ENCODE results near the gene PRDM16.

The PRDM16 gene

DNA sequence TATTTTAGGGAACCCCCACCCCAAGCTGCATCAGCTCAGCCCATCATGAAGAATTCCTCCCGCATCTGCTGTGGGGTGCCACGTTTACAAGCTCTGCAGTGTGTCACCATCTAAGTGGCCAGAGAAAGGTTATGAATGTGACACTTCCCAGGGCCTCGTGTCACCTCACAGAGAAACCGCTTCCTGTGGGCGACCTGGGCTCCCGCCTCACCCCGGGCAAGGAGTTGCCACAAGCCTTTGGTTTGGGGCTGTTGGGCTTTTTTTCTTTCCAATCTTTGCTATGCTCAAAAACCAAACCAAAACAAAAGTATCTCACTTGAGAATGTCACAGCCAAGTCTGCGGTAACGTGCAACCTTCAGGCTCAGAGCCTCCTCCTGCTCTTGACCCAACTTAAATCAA is 303.3 kb downstream of the PRDM16 start:
- ChIA-PET CTCF (no interaction called here), POLR2A (no interaction called here)
- no peak overlapping the region for H3K27ac ChIP-seq (ENCODE audit: extremely low read depth, low read depth, low read length)
- no peak for TF ChIP-seq ZFP69B (tag by site-specific recombination; IDR thresholded peaks at IDR 0.05)
- TF ChIP-seq, protein P1, sequence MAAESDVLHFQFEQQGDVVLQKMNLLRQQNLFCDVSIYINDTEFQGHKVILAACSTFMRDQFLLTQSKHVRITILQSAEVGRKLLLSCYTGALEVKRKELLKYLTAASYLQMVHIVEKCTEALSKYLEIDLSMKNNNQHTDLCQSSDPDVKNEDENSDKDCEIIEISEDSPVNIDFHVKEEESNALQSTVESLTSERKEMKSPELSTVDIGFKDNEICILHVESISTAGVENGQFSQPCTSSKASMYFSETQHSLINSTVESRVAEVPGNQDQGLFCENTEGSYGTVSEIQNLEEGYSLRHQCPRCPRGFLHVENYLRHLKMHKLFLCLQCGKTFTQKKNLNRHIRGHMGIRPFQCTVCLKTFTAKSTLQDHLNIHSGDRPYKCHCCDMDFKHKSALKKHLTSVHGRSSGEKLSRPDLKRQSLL (tag by site-specific recombination; IDR thresholded peaks at IDR 0.05) = no peak
- no peak for TF ChIP-seq ZNF19 (tag by site-specific recombination; IDR thresholded peaks at IDR 0.05; ENCODE audit: low read depth)
- no peak for TF ChIP-seq ZNF140 (tag by site-specific recombination; IDR thresholded peaks at IDR 0.05)
- no peak for TF ChIP-seq ZBTB17 (tag by site-specific recombination; IDR thresholded peaks at IDR 0.05)
- no peak for TF ChIP-seq ZNF48 (tag by site-specific recombination; IDR thresholded peaks at IDR 0.05)
- TF ChIP-seq SP7 (tag by site-specific recombination; IDR thresholded peaks at IDR 0.05) = no peak
- TF ChIP-seq ZNF585B (tag by site-specific recombination; IDR thresholded peaks at IDR 0.05) = no peak
- TF ChIP-seq, protein P2, sequence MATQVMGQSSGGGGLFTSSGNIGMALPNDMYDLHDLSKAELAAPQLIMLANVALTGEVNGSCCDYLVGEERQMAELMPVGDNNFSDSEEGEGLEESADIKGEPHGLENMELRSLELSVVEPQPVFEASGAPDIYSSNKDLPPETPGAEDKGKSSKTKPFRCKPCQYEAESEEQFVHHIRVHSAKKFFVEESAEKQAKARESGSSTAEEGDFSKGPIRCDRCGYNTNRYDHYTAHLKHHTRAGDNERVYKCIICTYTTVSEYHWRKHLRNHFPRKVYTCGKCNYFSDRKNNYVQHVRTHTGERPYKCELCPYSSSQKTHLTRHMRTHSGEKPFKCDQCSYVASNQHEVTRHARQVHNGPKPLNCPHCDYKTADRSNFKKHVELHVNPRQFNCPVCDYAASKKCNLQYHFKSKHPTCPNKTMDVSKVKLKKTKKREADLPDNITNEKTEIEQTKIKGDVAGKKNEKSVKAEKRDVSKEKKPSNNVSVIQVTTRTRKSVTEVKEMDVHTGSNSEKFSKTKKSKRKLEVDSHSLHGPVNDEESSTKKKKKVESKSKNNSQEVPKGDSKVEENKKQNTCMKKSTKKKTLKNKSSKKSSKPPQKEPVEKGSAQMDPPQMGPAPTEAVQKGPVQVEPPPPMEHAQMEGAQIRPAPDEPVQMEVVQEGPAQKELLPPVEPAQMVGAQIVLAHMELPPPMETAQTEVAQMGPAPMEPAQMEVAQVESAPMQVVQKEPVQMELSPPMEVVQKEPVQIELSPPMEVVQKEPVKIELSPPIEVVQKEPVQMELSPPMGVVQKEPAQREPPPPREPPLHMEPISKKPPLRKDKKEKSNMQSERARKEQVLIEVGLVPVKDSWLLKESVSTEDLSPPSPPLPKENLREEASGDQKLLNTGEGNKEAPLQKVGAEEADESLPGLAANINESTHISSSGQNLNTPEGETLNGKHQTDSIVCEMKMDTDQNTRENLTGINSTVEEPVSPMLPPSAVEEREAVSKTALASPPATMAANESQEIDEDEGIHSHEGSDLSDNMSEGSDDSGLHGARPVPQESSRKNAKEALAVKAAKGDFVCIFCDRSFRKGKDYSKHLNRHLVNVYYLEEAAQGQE (tag by site-specific recombination; IDR thresholded peaks at IDR 0.05) = no peak
- H3K4me3 ChIP-seq (ENCODE audit: low read depth, low read length) = no peak overlapping the region
- H3K36me3 ChIP-seq (ENCODE audit: control insufficient read depth in 2 of 2, insufficient read depth in 1 of 2, low read length in 2 of 2) = no peaks in the 10 kb centered on the region
- no peaks in the 10 kb centered on the region for H3K9me3 ChIP-seq (ENCODE audit: control insufficient read depth, insufficient read depth, low read depth, low read length)
- no peaks in the 10 kb centered on the region; the same call in 1 of the 2 replicates for H3K4me1 ChIP-seq (ENCODE audit: control insufficient read depth, insufficient read depth, low read length)

DNA sequence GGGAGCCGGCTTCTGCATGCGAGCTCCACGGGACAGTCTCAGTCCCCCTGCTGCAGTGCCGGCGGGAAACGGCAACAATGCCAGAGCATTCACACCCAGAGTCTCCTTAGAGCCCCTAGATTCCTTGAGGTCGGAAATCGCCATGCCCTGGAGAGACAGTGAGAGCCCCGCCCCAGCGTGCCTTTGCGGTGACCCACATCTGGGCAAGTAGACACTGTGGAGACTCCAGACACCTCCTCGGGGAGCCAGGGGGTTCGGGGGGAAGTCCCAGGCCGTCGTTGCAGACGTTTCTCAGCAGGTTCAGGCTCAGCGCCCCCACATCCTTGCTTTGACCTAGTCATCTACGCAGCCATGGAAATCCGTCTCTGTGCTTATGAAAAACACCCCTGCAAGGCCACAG is 304.2 kb downstream of the PRDM16 start:
- Histone ChIP-seq H3K27ac (ENCODE audit: extremely low read depth, low read depth, low read length) (no peak overlapping the region), H3K4me3 (ENCODE audit: low read depth, low read length) (no peak overlapping the region), H3K36me3 (ENCODE audit: control insufficient read depth in 2 of 2, insufficient read depth in 1 of 2, low read length in 2 of 2) (no peaks in the 10 kb centered on the region), H3K9me3 (ENCODE audit: control insufficient read depth, insufficient read depth, low read depth, low read length) (no peaks in the 10 kb centered on the region), H3K4me1 (ENCODE audit: control insufficient read depth, insufficient read depth, low read length) (no peaks in the 10 kb centered on the region)
- CTCF ChIA-PET = no interaction called here
- TF ChIP-seq TRIM28 (IDR thresholded peaks at IDR 0.05; ENCODE audit: borderline replicate concordance, low read length) = no peak
- TF ChIP-seq, protein P3, sequence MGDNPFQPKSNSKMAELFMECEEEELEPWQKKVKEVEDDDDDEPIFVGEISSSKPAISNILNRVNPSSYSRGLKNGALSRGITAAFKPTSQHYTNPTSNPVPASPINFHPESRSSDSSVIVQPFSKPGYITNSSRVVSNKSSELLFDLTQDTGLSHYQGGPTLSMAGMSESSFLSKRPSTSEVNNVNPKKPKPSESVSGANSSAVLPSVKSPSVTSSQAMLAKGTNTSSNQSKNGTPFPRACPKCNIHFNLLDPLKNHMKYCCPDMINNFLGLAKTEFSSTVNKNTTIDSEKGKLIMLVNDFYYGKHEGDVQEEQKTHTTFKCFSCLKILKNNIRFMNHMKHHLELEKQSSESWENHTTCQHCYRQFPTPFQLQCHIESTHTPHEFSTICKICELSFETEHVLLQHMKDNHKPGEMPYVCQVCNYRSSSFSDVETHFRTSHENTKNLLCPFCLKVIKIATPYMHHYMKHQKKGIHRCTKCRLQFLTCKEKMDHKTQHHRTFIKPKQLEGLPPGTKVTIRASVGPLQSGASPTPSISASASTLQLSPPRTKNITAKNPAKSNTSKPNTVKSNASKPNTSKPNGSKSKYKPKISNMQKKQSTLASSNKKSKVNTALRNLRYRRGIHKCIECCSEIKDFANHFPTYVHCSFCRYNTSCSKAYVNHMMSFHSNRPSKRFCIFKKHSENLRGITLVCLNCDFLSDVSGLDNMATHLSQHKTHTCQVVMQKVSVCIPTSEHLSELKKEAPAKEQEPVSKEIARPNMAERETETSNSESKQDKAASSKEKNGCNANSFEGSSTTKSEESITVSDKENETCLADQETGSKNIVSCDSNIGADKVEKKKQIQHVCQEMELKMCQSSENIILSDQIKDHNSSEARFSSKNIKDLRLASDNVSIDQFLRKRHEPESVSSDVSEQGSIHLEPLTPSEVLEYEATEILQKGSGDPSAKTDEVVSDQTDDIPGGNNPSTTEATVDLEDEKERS (tag by site-specific recombination; IDR thresholded peaks at IDR 0.05) = no peak
- TF ChIP-seq ZNF239 (tag by site-specific recombination; IDR thresholded peaks at IDR 0.05) = no peak
- TF ChIP-seq, protein P4, sequence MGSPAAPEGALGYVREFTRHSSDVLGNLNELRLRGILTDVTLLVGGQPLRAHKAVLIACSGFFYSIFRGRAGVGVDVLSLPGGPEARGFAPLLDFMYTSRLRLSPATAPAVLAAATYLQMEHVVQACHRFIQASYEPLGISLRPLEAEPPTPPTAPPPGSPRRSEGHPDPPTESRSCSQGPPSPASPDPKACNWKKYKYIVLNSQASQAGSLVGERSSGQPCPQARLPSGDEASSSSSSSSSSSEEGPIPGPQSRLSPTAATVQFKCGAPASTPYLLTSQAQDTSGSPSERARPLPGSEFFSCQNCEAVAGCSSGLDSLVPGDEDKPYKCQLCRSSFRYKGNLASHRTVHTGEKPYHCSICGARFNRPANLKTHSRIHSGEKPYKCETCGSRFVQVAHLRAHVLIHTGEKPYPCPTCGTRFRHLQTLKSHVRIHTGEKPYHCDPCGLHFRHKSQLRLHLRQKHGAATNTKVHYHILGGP (tag by site-specific recombination; IDR thresholded peaks at IDR 0.05) = no peak
- TF ChIP-seq, protein P5, sequence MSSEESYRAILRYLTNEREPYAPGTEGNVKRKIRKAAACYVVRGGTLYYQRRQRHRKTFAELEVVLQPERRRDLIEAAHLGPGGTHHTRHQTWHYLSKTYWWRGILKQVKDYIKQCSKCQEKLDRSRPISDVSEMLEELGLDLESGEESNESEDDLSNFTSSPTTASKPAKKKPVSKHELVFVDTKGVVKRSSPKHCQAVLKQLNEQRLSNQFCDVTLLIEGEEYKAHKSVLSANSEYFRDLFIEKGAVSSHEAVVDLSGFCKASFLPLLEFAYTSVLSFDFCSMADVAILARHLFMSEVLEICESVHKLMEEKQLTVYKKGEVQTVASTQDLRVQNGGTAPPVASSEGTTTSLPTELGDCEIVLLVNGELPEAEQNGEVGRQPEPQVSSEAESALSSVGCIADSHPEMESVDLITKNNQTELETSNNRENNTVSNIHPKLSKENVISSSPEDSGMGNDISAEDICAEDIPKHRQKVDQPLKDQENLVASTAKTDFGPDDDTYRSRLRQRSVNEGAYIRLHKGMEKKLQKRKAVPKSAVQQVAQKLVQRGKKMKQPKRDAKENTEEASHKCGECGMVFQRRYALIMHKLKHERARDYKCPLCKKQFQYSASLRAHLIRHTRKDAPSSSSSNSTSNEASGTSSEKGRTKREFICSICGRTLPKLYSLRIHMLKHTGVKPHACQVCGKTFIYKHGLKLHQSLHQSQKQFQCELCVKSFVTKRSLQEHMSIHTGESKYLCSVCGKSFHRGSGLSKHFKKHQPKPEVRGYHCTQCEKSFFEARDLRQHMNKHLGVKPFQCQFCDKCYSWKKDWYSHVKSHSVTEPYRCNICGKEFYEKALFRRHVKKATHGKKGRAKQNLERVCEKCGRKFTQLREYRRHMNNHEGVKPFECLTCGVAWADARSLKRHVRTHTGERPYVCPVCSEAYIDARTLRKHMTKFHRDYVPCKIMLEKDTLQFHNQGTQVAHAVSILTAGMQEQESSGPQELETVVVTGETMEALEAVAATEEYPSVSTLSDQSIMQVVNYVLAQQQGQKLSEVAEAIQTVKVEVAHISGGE (tag by site-specific recombination; conservative IDR thresholded peaks at IDR 0.05; ENCODE audit: low read depth) = no peak
- TF ChIP-seq ZBTB21 (tag by site-specific recombination; IDR thresholded peaks at IDR 0.05) = no peak
- POLR2A ChIA-PET = no interaction called here
